ENCODE measurements around the gene CLDN7.
"Not testable (repeated sequence)": the region's sequence is repeated elsewhere in the genome, so short reads cannot be mapped to it uniquely, and the experiment has no call there.

CLDN7 gene

GRCh38 chr17:7249214-7249613 is 13.1 kb downstream of the CLDN7 start:
- DNase-seq (ENCODE audit: low read depth) = no peak
- H3K4me3 ChIP-seq (ENCODE audit: low read depth, low read length) = peak overlapping the region; percentile 75
- no peak for TF ChIP-seq CTCF (IDR thresholded peaks at IDR 0.05; ENCODE audit: insufficient read depth, low read depth, low read length, missing control alignments)

GRCh38 chr17:7248796-7249195 is 13.5 kb downstream of the CLDN7 start:
- no peak overlapping the region; the same call in 1 of the 2 replicates for H3K4me3 ChIP-seq (ENCODE audit: low read depth, low read length)
- no peak for TF ChIP-seq CTCF (IDR thresholded peaks at IDR 0.05; ENCODE audit: insufficient read depth, low read depth, low read length, missing control alignments)
- DNase-seq (ENCODE audit: low read depth) = no peak

- H3K4me3 ChIP-seq (ENCODE audit: low read depth, low read length) = no peak overlapping the region
- no peak for DNase-seq (ENCODE audit: low read depth)
- no peak for TF ChIP-seq CTCF (IDR thresholded peaks at IDR 0.05; ENCODE audit: insufficient read depth, low read depth, low read length, missing control alignments)
Measured at GRCh38 chr17:7246779-7247178, 15.5 kb downstream of the CLDN7 start.

- not testable (repeated sequence) for H3K4me3 ChIP-seq (ENCODE audit: low read depth, low read length); DNase-seq (ENCODE audit: low read depth)
Measured at GRCh38 chr17:7243838-7244237, 18.4 kb downstream of the CLDN7 start.

GRCh38 chr17:7243453-7243729 is 18.9 kb downstream of the CLDN7 start:
- peak overlapping the region; percentile 86 for H3K4me3 ChIP-seq (ENCODE audit: low read depth, low read length)
- no peak for TF ChIP-seq CTCF (IDR thresholded peaks at IDR 0.05; ENCODE audit: insufficient read depth, low read depth, low read length, missing control alignments)
- no peak for DNase-seq (ENCODE audit: low read depth)

- peak; percentile 97 for DNase-seq (ENCODE audit: low read depth)
- H3K4me3 ChIP-seq (ENCODE audit: low read depth, low read length) = peak overlapping the region; percentile 86
- no peak for TF ChIP-seq CTCF (IDR thresholded peaks at IDR 0.05; ENCODE audit: insufficient read depth, low read depth, low read length, missing control alignments)
Measured at GRCh38 chr17:7242717-7243452, 19.4 kb downstream of the CLDN7 start.

- TF ChIP-seq CTCF (IDR thresholded peaks at IDR 0.05; ENCODE audit: insufficient read depth, low read depth, low read length, missing control alignments) = no peak
- peak; percentile 94 for DNase-seq (ENCODE audit: low read depth)
- peak within 1 kb of the TSS; percentile 86 for H3K4me3 ChIP-seq (ENCODE audit: low read depth, low read length)
Measured at GRCh38 chr17:7241783-7242716, 20.2 kb downstream of the CLDN7 start, which contains the start of gene GABARAP. Gene GABARAP (minus strand): TSS chr17:7242449. CDS start chr17:7242330, 119 bp downstream.
